ENCODE measurements around the gene MICU1. TPM values are rescaled to one million over a fixed set of nuclear protein-coding genes. Genes with fewer than 3 reads are reported as not detected.

Gene MICU1
- total and polyA plus RNA-seq, 2 of the 13 experiments (the other 11 are each of a cell fraction or from before 2014, with no cell fraction given) = 32.5 to 56.1 TPM

DNA sequence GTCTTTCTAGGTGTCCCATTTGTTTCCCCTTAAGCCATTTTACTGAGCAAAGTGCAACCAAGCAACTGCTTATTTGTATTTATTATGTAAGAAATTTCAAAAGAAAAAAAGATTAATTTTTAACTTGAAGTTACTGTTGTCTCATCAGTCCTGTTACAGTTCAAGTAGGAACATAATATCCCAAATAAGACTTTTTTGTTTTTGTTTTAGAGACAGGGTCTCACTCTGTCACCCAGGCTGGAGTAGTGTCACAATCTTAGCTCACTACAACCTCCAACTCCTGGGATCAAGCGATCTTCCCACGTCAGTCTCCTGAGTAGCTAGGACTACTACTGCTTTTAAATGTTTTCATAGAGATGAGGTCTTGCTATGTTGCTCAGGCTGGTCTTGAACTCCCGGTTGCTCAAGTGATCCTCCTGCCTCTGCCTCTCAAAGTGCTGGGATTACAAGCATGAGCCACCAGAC, 101.9 kb downstream of the MICU1 start (continued):
- no peak for TF ChIP-seq NONO (IDR thresholded peaks at IDR 0.05)
- no peak for TF ChIP-seq NONO (CRISPR knock-in tag; conservative IDR thresholded peaks at IDR 0.05)
- no peak for TF ChIP-seq ZMAT3 (CRISPR knock-in tag; conservative IDR thresholded peaks at IDR 0.05)
- TF ChIP-seq, protein P1, sequence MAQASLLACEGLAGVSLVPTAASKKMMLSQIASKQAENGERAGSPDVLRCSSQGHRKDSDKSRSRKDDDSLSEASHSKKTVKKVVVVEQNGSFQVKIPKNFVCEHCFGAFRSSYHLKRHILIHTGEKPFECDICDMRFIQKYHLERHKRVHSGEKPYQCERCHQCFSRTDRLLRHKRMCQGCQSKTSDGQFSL (CRISPR knock-in tag; IDR thresholded peaks at IDR 0.05) = no peak
- no peak for TF ChIP-seq NR3C1 (CRISPR knock-in tag; IDR thresholded peaks at IDR 0.05)
- TF ChIP-seq, protein P2, sequence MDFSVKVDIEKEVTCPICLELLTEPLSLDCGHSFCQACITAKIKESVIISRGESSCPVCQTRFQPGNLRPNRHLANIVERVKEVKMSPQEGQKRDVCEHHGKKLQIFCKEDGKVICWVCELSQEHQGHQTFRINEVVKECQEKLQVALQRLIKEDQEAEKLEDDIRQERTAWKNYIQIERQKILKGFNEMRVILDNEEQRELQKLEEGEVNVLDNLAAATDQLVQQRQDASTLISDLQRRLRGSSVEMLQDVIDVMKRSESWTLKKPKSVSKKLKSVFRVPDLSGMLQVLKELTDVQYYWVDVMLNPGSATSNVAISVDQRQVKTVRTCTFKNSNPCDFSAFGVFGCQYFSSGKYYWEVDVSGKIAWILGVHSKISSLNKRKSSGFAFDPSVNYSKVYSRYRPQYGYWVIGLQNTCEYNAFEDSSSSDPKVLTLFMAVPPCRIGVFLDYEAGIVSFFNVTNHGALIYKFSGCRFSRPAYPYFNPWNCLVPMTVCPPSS (IDR thresholded peaks at IDR 0.05) = no peak
- TF ChIP-seq PRMT3 (CRISPR knock-in tag; IDR thresholded peaks at IDR 0.05; ENCODE audit: borderline replicate concordance, low read depth) = no peak
- no peak for TF ChIP-seq KLF13 (CRISPR knock-in tag; IDR thresholded peaks at IDR 0.05)
- TF ChIP-seq TEF (CRISPR knock-in tag; IDR thresholded peaks at IDR 0.05) = peak; percentile 80
- 0 out of 2 replicates have a peak, but pooled peaks have one; percentile 46 for TF ChIP-seq MED1 (CRISPR knock-in tag; IDR thresholded peaks at IDR 0.05)
- no peak for TF ChIP-seq RAD51 (IDR thresholded peaks at IDR 0.05; ENCODE audit: borderline replicate concordance)
- TF ChIP-seq, protein P3, sequence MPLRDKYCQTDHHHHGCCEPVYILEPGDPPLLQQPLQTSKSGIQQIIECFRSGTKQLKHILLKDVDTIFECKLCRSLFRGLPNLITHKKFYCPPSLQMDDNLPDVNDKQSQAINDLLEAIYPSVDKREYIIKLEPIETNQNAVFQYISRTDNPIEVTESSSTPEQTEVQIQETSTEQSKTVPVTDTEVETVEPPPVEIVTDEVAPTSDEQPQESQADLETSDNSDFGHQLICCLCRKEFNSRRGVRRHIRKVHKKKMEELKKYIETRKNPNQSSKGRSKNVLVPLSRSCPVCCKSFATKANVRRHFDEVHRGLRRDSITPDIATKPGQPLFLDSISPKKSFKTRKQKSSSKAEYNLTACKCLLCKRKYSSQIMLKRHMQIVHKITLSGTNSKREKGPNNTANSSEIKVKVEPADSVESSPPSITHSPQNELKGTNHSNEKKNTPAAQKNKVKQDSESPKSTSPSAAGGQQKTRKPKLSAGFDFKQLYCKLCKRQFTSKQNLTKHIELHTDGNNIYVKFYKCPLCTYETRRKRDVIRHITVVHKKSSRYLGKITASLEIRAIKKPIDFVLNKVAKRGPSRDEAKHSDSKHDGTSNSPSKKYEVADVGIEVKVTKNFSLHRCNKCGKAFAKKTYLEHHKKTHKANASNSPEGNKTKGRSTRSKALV (CRISPR knock-in tag; IDR thresholded peaks at IDR 0.05) = 0 out of 2 replicates have a peak, but pooled peaks have one; percentile 40
- TF ChIP-seq SP5 (CRISPR knock-in tag; IDR thresholded peaks at IDR 0.05; ENCODE audit: borderline replicate concordance, low read depth) = no peak
- TF ChIP-seq MAFK (conservative IDR thresholded peaks at IDR 0.05 in 1 of 2, IDR thresholded peaks at IDR 0.05 in 1 of 2; ENCODE audit: low read length in 2 of 2) = no peak
- no peak for TF ChIP-seq AKAP8 (CRISPR knock-in tag; IDR thresholded peaks at IDR 0.05)
- TF ChIP-seq ZNF546 (CRISPR knock-in tag; conservative IDR thresholded peaks at IDR 0.05) = no peak
- TF ChIP-seq CREM (IDR thresholded peaks at IDR 0.05) = peak; percentile 40
- no peak for TF ChIP-seq CREM (CRISPR knock-in tag; IDR thresholded peaks at IDR 0.05)
- no peak for TF ChIP-seq GATA4 (IDR thresholded peaks at IDR 0.05; ENCODE audit: borderline replicate concordance, low read depth)
- TF ChIP-seq HOXA9 (CRISPR knock-in tag; IDR thresholded peaks at IDR 0.05; ENCODE audit: borderline replicate concordance) = no peak
- 0 out of 2 replicates have a peak, but pooled peaks have one; percentile 41 for TF ChIP-seq POGZ (CRISPR knock-in tag; IDR thresholded peaks at IDR 0.05)
- peak; percentile 14; the same call in 1 of the 2 replicates for TF ChIP-seq SAP130 (CRISPR knock-in tag; IDR thresholded peaks at IDR 0.05; ENCODE audit: low read depth)
- TF ChIP-seq ZNF225 (CRISPR knock-in tag; IDR thresholded peaks at IDR 0.05) = no peak
- TF ChIP-seq NFKBIZ (CRISPR knock-in tag; IDR thresholded peaks at IDR 0.05) = no peak
- 0 out of 2 replicates have a peak, but pooled peaks have one; percentile 24 for TF ChIP-seq NFIC (IDR thresholded peaks at IDR 0.05; ENCODE audit: low read length)
- TF ChIP-seq ZNF737 (CRISPR knock-in tag; IDR thresholded peaks at IDR 0.05; ENCODE audit: borderline replicate concordance) = no peak

All from HepG2 (cell line).